Measurements from ENCODE around the gene PIGU.
"Not testable (repeated sequence)": the region's sequence is repeated elsewhere in the genome, so short reads cannot be mapped to it uniquely, and the experiment has no call there.

The PIGU gene

GRCh38 chr20:34616913-34617312 lies 60.0 kb downstream of the PIGU start:
- not testable (repeated sequence) for DNase-seq

GRCh38 chr20:34615477-34615876 lies 61.4 kb downstream of the PIGU start:
- no peak for DNase-seq

GRCh38 chr20:34611976-34612375 lies 64.9 kb downstream of the PIGU start:
- DNase-seq = not testable (repeated sequence)

DNA sequence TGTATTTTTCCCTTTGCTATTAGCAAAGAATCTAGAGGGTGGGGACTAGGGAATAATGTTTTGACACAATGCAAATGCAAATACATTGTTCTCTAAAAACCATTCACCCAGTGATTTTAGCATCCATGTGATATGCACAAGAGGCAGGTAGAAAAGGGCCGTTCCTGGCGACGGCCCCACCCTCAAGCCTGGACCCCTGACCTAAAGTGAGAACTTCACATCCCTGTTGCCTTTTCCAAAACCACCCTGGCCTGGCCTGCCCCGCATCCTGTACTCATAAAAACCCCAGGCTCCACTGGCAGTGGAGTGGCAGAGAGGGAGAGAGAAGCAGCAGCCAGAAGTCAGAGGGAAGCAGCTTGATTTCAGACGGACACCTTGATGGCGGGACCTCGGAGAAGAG lies 69.8 kb downstream of the PIGU start:
- DNase-seq = no peak

- DNase-seq = no peak
These were observed 71.7 kb downstream of the PIGU start for GRCh38 chr20:34604980-34605788.

DNA sequence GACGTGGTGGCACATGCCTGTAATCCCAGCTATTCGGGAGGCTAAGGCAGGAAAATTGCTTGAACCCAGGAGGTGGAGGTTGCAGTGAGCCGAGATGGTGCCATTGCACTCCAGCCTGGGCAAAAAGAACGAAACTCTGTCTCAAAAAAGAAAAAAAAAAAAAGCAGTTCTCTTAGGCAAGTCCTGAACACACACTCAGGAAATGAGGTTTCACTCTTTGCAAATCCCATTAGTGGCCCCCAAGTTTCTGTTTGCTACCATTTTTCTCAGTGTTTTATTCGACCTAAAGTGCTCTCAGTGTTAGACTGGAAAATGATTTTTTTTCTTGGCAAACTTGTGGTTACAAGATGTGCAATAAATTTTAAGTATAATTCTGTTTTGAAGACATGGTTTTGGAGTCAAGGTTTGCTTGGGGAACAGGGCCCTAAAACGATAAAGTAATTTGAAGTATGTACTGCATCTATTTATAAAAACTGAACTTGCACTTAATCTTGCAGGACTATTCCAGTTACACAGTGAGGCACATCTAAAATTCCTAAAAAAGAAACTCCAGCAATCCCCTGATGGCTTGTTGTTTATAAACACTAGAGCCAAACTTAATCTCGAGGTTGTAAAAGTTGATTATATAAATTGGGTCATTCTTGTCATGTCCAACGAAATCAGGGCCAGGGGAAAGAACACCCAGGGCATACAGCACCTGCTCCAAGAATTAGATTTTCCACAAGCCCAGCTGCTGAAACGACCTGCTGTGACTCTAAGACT lies 75.8 kb downstream of the PIGU start:
- DNase-seq = no peak

GRCh38 chr20:34595377-34596184 lies 81.3 kb downstream of the PIGU start:
- DNase-seq = no peak

DNA sequence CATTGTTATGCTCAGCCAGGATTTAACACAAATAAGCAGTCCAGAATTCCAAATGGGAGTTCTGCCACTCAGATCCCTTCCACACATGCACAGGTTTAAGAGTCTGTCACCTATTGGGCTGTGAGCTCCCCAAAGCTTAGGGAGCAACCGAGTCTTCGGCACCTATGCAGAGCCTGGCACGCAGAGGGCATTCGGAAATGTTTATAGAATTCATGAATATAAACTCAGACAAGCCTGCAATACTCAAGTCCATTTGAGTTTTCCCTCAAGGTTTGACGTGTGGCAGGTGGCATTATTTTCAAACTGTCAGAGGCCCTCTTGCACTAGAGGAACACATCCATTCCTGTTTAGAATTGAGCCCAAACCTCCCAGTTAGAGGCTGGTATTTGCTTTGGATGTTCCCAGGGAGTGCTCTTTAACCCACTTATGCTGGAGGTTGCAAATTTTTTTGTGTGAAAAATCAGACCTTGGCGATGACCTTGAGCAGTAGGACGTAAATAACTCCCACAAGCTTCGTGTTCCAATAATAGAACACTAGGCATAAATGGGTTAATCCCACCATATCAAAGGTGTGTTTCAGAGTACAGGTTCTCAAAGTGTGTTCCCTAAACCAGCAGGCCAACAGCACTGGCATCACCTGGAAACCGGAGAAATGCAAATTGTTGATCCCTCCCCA lies 90.3 kb downstream of the PIGU start:
- no peak for DNase-seq

DNA sequence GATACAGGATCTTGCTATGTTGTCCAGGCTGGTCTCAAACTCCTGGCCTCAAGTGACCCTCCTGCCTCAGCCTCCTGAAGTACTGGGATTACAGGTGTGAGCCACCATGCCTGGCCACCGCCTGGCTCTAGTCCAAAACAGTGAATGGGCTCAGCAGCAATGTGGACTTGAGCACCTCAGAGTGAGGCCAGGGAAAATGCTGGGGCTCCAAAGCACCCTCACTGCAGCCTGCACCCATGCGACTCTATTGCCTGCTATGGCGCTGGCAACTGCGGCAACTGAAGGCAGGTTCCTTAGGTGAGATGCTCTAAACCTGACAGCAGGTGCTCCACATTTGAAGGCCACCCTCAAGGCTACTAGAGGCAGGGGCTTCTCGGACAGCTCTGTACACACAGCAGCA lies 91.9 kb downstream of the PIGU start:
- no peak for DNase-seq

DNA sequence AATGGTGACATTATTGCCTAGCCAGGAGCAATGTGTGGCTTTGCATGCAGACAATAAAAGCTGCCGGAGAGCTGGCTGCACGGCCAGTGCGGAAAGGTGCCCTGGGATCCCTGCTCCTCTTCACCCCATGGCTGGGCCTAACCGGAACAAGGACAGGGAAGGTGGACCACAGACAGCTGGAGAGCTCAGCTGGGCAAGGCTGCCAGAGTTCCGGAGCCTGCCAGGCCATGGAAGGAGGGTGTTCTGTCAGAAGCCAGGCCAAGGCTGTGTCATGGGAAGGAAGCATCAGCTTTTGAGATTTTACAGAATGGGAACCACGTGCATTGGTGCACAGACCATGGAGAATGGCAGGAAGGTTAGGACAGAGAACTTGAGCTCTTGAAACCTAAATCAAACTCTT lies 93.3 kb downstream of the PIGU start:
- no peak for DNase-seq

- no peak for DNase-seq
These were observed 94.0 kb downstream of the PIGU start for GRCh38 chr20:34582911-34583310.

GRCh38 chr20:34582221-34582620 lies 94.7 kb downstream of the PIGU start:
- DNase-seq = no peak

DNA sequence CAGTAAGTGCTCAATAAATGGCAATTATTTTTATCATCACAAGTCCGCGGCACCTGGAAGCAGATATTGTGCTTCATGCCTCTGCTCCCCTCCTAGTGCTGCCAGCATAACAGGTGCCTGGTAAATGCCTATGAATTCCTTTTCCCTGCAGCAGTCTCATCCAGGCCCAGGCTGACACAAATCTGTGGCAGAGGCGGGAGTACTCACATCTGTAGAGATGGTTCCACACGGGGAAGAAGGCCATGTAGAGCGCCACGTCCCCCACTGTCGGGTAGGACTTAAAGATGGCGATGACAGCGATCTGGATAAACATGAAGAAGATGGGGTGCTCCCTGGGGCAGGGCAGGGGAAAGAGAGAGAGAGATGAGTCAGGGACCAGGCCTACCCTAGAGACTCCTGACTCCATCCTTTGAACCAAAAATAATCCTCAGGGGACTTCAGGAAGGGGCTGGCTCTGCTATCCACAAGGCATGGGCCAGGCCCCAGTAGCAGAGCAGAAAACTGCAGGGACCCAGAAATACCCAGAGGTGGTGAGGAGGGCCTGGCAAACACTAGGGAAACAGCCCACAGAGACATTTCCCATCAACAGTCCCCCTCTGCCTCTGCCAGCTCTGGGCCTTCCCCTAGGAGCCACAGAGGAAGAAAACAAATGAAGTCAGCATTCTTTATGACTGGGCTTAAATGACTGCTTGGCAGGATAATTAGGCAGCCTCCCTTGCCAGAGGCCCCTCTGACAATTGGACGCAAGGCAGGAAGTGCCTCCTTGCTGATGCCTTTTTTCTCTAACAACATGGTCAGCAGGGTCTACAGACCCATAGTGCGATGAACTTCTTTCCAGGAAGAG lies 95.3 kb downstream of the PIGU start:
- no peak for DNase-seq

- no peak for DNase-seq
These were observed 96.6 kb downstream of the PIGU start for GRCh38 chr20:34579979-34580940.

- DNase-seq = no peak
These were observed 97.5 kb downstream of the PIGU start for GRCh38 chr20:34579191-34579978.

DNA sequence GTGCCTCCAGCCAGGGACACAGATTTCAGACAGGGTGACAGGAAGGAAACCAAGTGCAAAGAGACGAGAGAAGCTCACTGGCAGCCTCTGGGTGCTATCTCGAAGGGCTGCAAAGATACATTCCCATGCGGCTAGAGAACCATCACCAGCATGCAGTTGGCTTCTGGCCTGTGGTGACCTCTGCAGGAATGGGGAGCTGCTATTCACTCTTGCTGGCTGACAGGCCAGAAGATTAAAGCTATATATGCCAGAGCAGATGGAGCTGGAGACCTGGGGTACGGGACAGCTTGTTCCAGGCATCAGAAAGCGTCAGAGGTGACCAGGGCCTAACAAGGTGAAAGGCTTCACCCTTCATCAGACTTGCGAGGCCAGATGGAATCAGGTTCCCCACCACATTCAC lies 98.4 kb downstream of the PIGU start:
- DNase-seq = no peak

DNA sequence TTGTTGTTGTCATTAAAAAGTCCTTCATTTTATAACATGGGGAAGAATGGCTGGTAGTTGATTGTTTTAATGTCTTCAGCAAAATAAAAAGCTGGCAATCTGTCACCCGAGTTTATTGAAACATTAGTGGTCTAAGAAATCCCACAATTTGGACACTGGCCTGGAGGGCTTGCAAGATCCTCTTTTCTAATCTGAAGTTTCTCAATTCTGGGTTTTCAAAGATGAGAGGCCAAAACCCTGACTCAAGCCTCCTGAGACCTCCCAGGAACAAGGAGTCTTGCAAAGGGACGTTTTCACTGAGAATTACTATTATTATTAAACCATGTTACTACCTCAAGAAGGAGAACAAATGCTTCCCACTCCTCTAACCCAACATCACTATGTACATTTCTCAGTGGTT lies 98.9 kb downstream of the PIGU start:
- DNase-seq = no peak

DNA sequence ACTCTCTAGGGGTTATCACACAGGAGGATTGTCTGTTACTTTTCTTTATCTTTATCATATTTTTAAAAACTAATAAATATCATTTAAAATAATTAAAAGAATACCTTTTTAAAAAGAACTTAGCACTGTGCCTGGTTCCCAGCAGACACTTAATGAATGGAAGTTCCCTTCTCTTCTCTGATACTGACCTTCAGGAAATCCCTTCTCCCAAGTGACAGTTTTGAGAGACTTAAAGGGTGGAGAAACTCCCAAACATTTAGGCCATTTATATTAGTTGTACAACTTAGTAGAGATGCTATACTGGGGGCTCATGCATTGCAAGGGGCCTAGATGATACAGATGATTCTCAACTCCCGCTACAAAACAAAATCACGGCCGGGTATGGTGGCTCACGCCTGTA lies 99.8 kb downstream of the PIGU start:
- DNase-seq = no peak

DNA sequence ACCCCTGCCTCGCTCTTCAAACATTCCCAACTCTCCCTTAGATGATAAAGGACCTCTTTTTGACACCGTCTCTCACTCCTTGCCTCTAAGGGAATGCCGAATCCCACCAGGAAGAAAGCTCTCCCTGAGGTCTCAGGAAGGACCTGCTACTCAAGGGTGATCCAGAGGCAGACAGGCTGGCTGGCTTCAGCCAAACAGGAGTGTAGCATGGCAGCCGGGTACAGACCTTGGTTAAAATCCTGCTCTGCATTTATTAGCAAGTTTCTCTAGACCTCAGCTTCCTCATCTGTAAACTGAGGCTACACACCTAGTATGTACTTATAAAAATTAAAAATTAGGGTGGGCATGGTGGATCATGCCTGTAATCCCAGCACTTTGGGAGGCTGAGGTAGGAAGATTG lies 101.1 kb downstream of the PIGU start:
- DNase-seq = no peak

GRCh38 chr20:34575271-34575670 lies 101.6 kb downstream of the PIGU start:
- DNase-seq = no peak
